GM15510 (cell line): ENCODE data around the gene ELMO3.

Experiments
- POLR2A ChIP-seq: IDR thresholded peaks from 3 replicates; pipeline ENCODE4 v1.6.1; 2011; ENCODE audit warnings: borderline replicate concordance; ENCODE audit not compliant: insufficient read length; ENCODE audit errors: extremely low read depth

Gene ELMO3

GRCh38 chr16:67161595-67162058 is 37.3 kb upstream of the ELMO3 start:
- TF ChIP-seq POLR2A, result no peak

GRCh38 chr16:67162506-67163163 is 36.3 kb upstream of the ELMO3 start:
- TF ChIP-seq POLR2A, result no peak

GRCh38 chr16:67163164-67163998 is 35.5 kb upstream of the ELMO3 start:
- no peak for TF ChIP-seq POLR2A

GRCh38 chr16:67163999-67164558 is 34.9 kb upstream of the ELMO3 start:
- no peak for TF ChIP-seq POLR2A

GRCh38 chr16:67164599-67165061 is 34.3 kb upstream of the ELMO3 start, which contains the start of gene HSF4:
Gene HSF4, plus strand, starts transcription at chr16:67164745. Its CDS starts 67 bp downstream, at chr16:67164812.
- no peak for TF ChIP-seq POLR2A

- no peak for TF ChIP-seq POLR2A
Observed at GRCh38 chr16:67165121-67166078, 33.5 kb upstream of the ELMO3 start.

GRCh38 chr16:67166110-67166547 is 32.8 kb upstream of the ELMO3 start:
- no peak for TF ChIP-seq POLR2A

- TF ChIP-seq POLR2A, result no peak
Observed at GRCh38 chr16:67166598-67167168, 32.2 kb upstream of the ELMO3 start.

- TF ChIP-seq POLR2A, result no peak
Observed at GRCh38 chr16:67167588-67167987, 31.3 kb upstream of the ELMO3 start.

GRCh38 chr16:67169011-67169451 is 29.9 kb upstream of the ELMO3 start:
- no peak for TF ChIP-seq POLR2A

- no peak for TF ChIP-seq POLR2A
Observed at GRCh38 chr16:67169642-67170167, 29.2 kb upstream of the ELMO3 start.

GRCh38 chr16:67170168-67170948 is 28.6 kb upstream of the ELMO3 start, which contains the start of gene NOL3:
Gene NOL3, plus strand, starts transcription at chr16:67170538.
- no peak for TF ChIP-seq POLR2A
